BE2C (cell line): ENCODE results near the gene TRDN.

Source experiments
- DNase-seq: peaks from one replicate; pipeline ENCODE4 v3.0.0-alpha.2; 2020
- H3K27me3 ChIP-seq: fragments of 250-450 bp; sonication (Bioruptor Pico); 2 replicates; pipeline ENCODE4 v1.5.1; 2020; ENCODE audit warnings: mild to moderate bottlenecking
- H3K36me3 ChIP-seq: fragments of 250-450 bp; sonication (Bioruptor Pico); 2 replicates; pipeline ENCODE4 v1.5.1; 2020; ENCODE audit warnings: mild to moderate bottlenecking
- H3K4me1 ChIP-seq: fragments of 250-450 bp; sonication (Bioruptor Pico); 2 replicates; pipeline ENCODE4 v1.5.1; 2020
- H3K4me3 ChIP-seq: 2 replicates; pipeline ENCODE4 v1.5.1; 2011; ENCODE audit warnings: low read depth, low read length
- H3K9me3 ChIP-seq: fragments of 250-450 bp; sonication (Bioruptor Pico); 2 replicates; pipeline ENCODE4 v1.5.1; 2020
- CTCF ChIP-seq: IDR thresholded peaks from 2 replicates; pipeline ENCODE4 v1.5.1; 2012; ENCODE audit warnings: mild to moderate bottlenecking, low read depth, low read length

TRDN gene

DNA sequence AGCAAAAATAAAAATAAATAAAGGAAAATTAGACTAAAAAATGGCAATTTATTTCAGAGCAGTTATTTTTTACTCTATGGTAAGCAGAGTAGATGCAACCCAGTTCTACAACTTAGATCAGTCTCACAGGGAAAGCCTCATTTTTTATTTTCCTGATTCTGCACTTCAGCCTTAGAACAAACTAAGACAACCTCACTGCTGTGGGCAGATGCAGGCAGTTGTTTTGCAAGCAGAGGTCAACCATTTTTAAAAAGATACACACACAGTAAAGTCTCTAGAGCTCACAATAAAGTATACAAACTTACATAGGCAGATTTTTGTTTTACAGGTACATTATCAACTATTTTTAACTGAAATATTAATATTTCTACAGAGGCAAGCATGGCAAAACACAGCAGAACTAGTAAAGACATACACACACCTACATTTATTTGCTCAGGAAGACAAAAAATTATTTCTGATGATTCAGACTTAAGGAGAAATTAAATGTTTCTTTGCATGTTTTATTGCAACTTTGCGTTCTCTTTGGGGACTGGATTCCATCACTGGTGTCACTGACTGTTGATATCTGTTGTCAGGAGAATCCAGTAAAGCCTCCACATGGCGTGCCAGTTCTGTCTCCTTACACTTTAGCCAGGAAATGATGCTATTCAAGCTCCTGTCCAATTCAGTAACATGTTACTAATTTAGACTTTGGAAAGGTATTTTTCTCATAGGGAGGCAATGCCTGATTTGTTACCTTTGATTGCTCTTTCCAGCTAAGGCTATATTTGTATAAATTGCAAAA lies 102.7 kb downstream of the TRDN start:
- no peaks in the 10 kb centered on the region for H3K4me1 ChIP-seq
- H3K4me3 ChIP-seq, result no peak overlapping the region
- TF ChIP-seq CTCF, result no peak

GRCh38 chr6:123529843-123530242 lies 106.9 kb downstream of the TRDN start:
- H3K4me3 ChIP-seq, result no peak overlapping the region
- TF ChIP-seq CTCF, result no peak
- H3K4me1 ChIP-seq, result no peaks in the 10 kb centered on the region
- DNase-seq, result no peak
- H3K27me3 ChIP-seq, result no peaks in the 10 kb centered on the region
- no peaks in the 10 kb centered on the region for H3K9me3 ChIP-seq
- H3K36me3 ChIP-seq, result no peaks in the 10 kb centered on the region

More for the DNA sequence above, 102.7 kb downstream of the TRDN start:
- no peaks in the 10 kb centered on the region for H3K27me3 ChIP-seq
- H3K36me3 ChIP-seq, result no peaks in the 10 kb centered on the region
- no peaks in the 10 kb centered on the region for H3K9me3 ChIP-seq
- no peak for DNase-seq

- Histone ChIP-seq H3K4me3 (no peak overlapping the region), H3K4me1 (no peaks in the 10 kb centered on the region), H3K27me3 (no peaks in the 10 kb centered on the region), H3K36me3 (no peaks in the 10 kb centered on the region), H3K9me3 (no peaks in the 10 kb centered on the region; the same call in 1 of the 2 replicates)
- no peak for DNase-seq
- no peak for TF ChIP-seq CTCF
These were observed 107.7 kb downstream of the TRDN start for GRCh38 chr6:123529058-123529457.

DNA sequence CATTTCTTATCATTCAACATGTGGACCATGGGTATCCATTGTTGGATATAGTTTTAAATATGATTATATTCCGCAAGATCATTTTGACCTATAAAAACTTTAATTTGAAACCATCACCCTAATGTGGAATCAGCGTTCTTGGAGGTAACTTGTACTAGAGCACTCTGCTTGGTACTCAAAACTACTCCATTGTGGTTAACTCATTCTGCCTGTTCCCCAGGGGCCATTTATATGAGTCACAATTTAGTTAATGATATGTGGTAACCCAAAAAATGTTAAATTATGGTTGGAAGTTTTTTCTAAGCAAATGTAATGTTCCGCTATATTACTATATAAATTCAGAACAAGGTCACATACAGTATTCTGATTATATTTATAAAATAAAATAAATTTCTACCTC lies 109.3 kb downstream of the TRDN start:
- no peaks in the 10 kb centered on the region for H3K36me3 ChIP-seq
- TF ChIP-seq CTCF, result no peak
- H3K4me3 ChIP-seq, result no peak overlapping the region
- H3K4me1 ChIP-seq, result no peaks in the 10 kb centered on the region
- no peaks in the 10 kb centered on the region for H3K27me3 ChIP-seq
- no peak for DNase-seq
- no peaks in the 10 kb centered on the region; the same call in 1 of the 2 replicates for H3K9me3 ChIP-seq

DNA sequence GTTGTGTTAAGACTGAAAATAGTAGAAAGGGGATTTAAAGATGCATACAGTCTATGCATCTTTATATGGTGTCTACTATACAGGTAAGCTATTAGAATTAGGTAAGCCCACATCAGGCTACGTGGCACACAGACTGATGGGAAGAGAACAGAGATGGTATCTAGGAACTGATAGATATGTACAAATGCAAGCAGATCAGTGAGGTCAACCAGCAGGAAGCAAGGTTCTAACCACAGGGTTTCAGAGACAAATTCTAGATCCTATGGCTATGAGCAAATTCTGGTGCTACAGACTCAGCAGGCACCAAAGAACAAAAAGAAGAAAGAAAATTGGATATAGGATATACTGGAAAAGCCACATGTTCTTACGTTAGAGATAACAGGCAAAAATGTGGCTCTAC lies 110.6 kb downstream of the TRDN start:
- no peak for DNase-seq
- no peaks in the 10 kb centered on the region for H3K4me1 ChIP-seq
- TF ChIP-seq CTCF, result no peak
- H3K36me3 ChIP-seq, result no peaks in the 10 kb centered on the region
- H3K4me3 ChIP-seq, result no peak overlapping the region
- no peaks in the 10 kb centered on the region for H3K27me3 ChIP-seq
- H3K9me3 ChIP-seq, result no peaks in the 10 kb centered on the region; the same call in 1 of the 2 replicates

GRCh38 chr6:123524781-123525180 lies 112.0 kb downstream of the TRDN start:
- no peak overlapping the region for H3K4me3 ChIP-seq
- no peak for DNase-seq
- H3K4me1 ChIP-seq, result no peaks in the 10 kb centered on the region
- no peaks in the 10 kb centered on the region for H3K27me3 ChIP-seq
- no peaks in the 10 kb centered on the region for H3K36me3 ChIP-seq
- TF ChIP-seq CTCF, result no peak
- H3K9me3 ChIP-seq, result no peaks in the 10 kb centered on the region; the same call in 1 of the 2 replicates
